K562 (cell line): Measurements from ENCODE around the gene SUV39H2. TPM values are rescaled to one million over a fixed set of nuclear protein-coding genes. Genes with fewer than 3 reads are reported as not detected.

ENCODE experiments used
- ATAC-seq: fragments of 200-7000 bp; cut with Tn5 transposase; 3 replicates; pipeline ENCODE4 v1.9.1; 2020; ENCODE audit warnings: moderate library complexity
- BruUV-seq: library from RNA; stranded (reverse); fragments of 400-500 nt; replicated peaks from 2 replicates; lab custom pipeline; 2021; lab: Mats Ljungman, UMichigan
- CTCF ChIA-PET: fragments of 300-600 bp; formaldehyde crosslinking; extraction: SDS; loops from one replicate; lab custom pipeline; 2021; ENCODE audit warnings: low intra/inter-chr PET ratio; lab: Yijun Ruan, JAX
- POLR2A ChIA-PET: fragments of 300-600, 350-650 bp; sonication (Branson Sonifier 250); formaldehyde crosslinking; extraction: SDS; loops from one replicate; lab custom pipeline; 2021; ENCODE audit warnings: antibody characterized with exemption, inconsistent platforms; lab: Yijun Ruan, JAX
- DNase-seq, 4 experiments: peaks; one replicate each; pipeline versions ENCODE4 v3.0.0 to v3.0.0-alpha.2; 2011 to 2018; ENCODE audit warnings: low spot score in 3 of 4, mixed read lengths in 3 of 4; ENCODE audit errors: extremely low read depth in 1 of 4
- FAIRE-seq: peaks from 2 replicates; lab custom pipeline; 2011; peaks lifted over from hg19 to GRCh38; lab: Jason Lieb, UNC
- H2AFZ ChIP-seq: 2 replicates; pipeline ENCODE4 v1.6.0; 2011; ENCODE audit warnings: low read depth, low read length, control low read depth, inconsistent platforms
- H3K27ac ChIP-seq: fragments of 200-600 bp; 3 replicates; pipeline ENCODE4 v1.8.0; 2011; ENCODE audit warnings: low read depth, mild to moderate bottlenecking, control low read depth, inconsistent platforms, low read length, moderate library complexity, mixed read lengths; ENCODE audit errors: extremely low read depth
- H3K27me3 ChIP-seq, 2 experiments: fragments of 300-600 bp in 1 of 2; 2 replicates in 1 of 2; 3 replicates in 1 of 2; pipeline versions ENCODE4 v1.6.0 to v1.8.0; 2011; ENCODE audit warnings: inconsistent platforms in 2 of 2, low read length in 2 of 2, mild to moderate bottlenecking in 1 of 2, mixed read lengths in 1 of 2, moderate library complexity in 1 of 2; ENCODE audit not compliant: control insufficient read depth in 2 of 2, insufficient read depth in 2 of 2
- H3K36me3 ChIP-seq: fragments of 300-600 bp; 3 replicates; pipeline ENCODE4 v1.8.0; 2011; ENCODE audit warnings: mild to moderate bottlenecking, low read length, inconsistent platforms; ENCODE audit not compliant: control insufficient read depth, insufficient read depth
- H3K4me1 ChIP-seq, 2 experiments: fragments of 200-600 bp in 1 of 2; replicated peaks in 1 of 2; 2 replicates in 1 of 2; 3 replicates in 1 of 2; pipeline versions ENCODE4 v1.5.1 to v1.8.0; 2011; ENCODE audit warnings: inconsistent platforms in 2 of 2, low read length in 2 of 2, mild to moderate bottlenecking in 1 of 2, mixed read lengths in 1 of 2, moderate library complexity in 1 of 2; ENCODE audit not compliant: control insufficient read depth in 2 of 2, insufficient read depth in 2 of 2
- H3K4me2 ChIP-seq: 2 replicates; pipeline ENCODE4 v1.6.1; 2011; ENCODE audit warnings: low read length, control low read depth, inconsistent platforms, mixed read lengths; ENCODE audit not compliant: insufficient read depth
- H3K4me3 ChIP-seq: fragments of 200-600 bp; sonication (generic), shearing (Covaris generic); 2 replicates; pipeline ENCODE4 v1.5.1; 2016; ENCODE audit warnings: control low read depth, inconsistent platforms
- H3K79me2 ChIP-seq: fragments of 200-600 bp; 3 replicates; pipeline ENCODE4 v1.8.0; 2011; ENCODE audit warnings: low read length, inconsistent platforms; ENCODE audit not compliant: control insufficient read depth, insufficient read depth
- H3K9ac ChIP-seq, 2 experiments: 2 replicates each; pipeline versions ENCODE4 v1.6.0 to v1.6.1; 2011; ENCODE audit warnings: low read depth in 2 of 2, low read length in 2 of 2, control low read depth in 1 of 2, inconsistent platforms in 1 of 2, mild to moderate bottlenecking in 1 of 2, mixed read lengths in 1 of 2; ENCODE audit not compliant: insufficient read depth in 1 of 2
- H3K9me1 ChIP-seq: one replicate; pipeline ENCODE4 v1.6.0; 2011; ENCODE audit warnings: inconsistent platforms, mild to moderate bottlenecking, low read length, moderate library complexity; ENCODE audit not compliant: control insufficient read depth, insufficient read depth
- H3K9me3 ChIP-seq: replicated peaks from 2 replicates; pipeline ENCODE4 v1.5.1; 2011; ENCODE audit warnings: low read depth, low read length, inconsistent platforms; ENCODE audit not compliant: control insufficient read depth, insufficient read depth
- H4K20me1 ChIP-seq: replicated peaks from 2 replicates; pipeline ENCODE4 v1.6.1; 2011; ENCODE audit warnings: low read length, inconsistent platforms, mixed read lengths; ENCODE audit not compliant: control insufficient read depth, insufficient read depth
- BACH1 ChIP-seq: fragments of 200-800 bp; sonication (Bioruptor generic); IDR thresholded peaks from 2 replicates; pipeline ENCODE4 v1.6.1; 2016; ENCODE audit warnings: missing genetic modification characterization, missing compliant biosample characterization
- CREB1 ChIP-seq, 2 experiments: sonication (generic) in 1 of 2; formaldehyde crosslinking in 1 of 2; IDR thresholded peaks; 2 replicates each; pipeline versions ENCODE4 v1.6.1 to v1.8.0; 2012 to 2022; ENCODE audit warnings: inconsistent platforms in 1 of 2, mild to moderate bottlenecking in 1 of 2, missing genetic modification reagents in 1 of 2, moderate library complexity in 1 of 2
- NFXL1 ChIP-seq: fragments of 450-650 bp; formaldehyde crosslinking; IDR thresholded peaks from 2 replicates; pipeline ENCODE4 v1.4.0; 2021; ENCODE audit warnings: mild to moderate bottlenecking
- POLR2B ChIP-seq: fragments of 450-650 bp; IDR thresholded peaks from 2 replicates; pipeline ENCODE4 v1.6.1; 2018; ENCODE audit warnings: low read depth; ENCODE audit not compliant: partially characterized antibody
- SMAD4 ChIP-seq: fragments of 250-450 bp; sonication (Bioruptor Pico); conservative IDR thresholded peaks from 2 replicates; pipeline ENCODE4 v1.8.0; 2021; ENCODE audit warnings: inconsistent platforms, mild to moderate bottlenecking, moderate library complexity
- THRAP3 ChIP-seq: fragments of 450-650 bp; IDR thresholded peaks from 2 replicates; pipeline ENCODE4 v1.6.1; 2016; ENCODE audit warnings: mild to moderate bottlenecking, inconsistent platforms, borderline replicate concordance
- ZBTB40 ChIP-seq, 2 experiments: fragments of 450-650 bp in 1 of 2; sonication (generic) in 1 of 2; formaldehyde crosslinking in 1 of 2; IDR thresholded peaks; 2 replicates each; pipeline versions ENCODE4 v1.7.1 to v1.9.0; 2016 to 2022; ENCODE audit warnings: inconsistent platforms in 1 of 2, mild to moderate bottlenecking in 1 of 2, missing genetic modification reagents in 1 of 2
- ZBTB8A ChIP-seq: fragments of 450-650 bp; IDR thresholded peaks from 2 replicates; pipeline ENCODE4 v1.6.1; 2018; ENCODE audit warnings: mild to moderate bottlenecking, moderate library complexity; ENCODE audit not compliant: partially characterized antibody
- ZNF766 ChIP-seq: fragments of 200-800 bp; sonication (Bioruptor generic); conservative IDR thresholded peaks from 2 replicates; pipeline ENCODE4 v1.6.1; 2016; ENCODE audit warnings: missing genetic modification characterization, missing compliant biosample characterization
- WGBS: fragments of 100-300 bp; shearing (Covaris generic); methylation state at CpG from one replicate; pipeline ENCODE4 v1.1.6; 2016; ENCODE audit warnings: low coverage, mixed read lengths; ENCODE audit not compliant: insufficient coverage; ENCODE audit errors: missing lambda C conversion rate; 5-methylcytosine and 5-hydroxymethylcytosine counted together
- in situ Hi-C: fragments of 300-500 bp; cut with MboI; formaldehyde crosslinking; loops from 4 replicates; pipeline ENCODE4 v1.15.0; 2018; ENCODE audit warnings: inconsistent platforms, mixed read lengths
- intact Hi-C: fragments of 100-400 bp; cut with micrococcal nuclease; formaldehyde crosslinking; loops from 2 replicates; pipeline ENCODE4 v1.14.2; 2022
- polyA plus RNA-seq, 8 experiments: library from polyadenylated mRNA; depleted of rRNA in 4 of 8; stranded (reverse) in 5 of 8; unstranded in 3 of 8; fragments of >200 nt; fragmentation: Nextera tagmentation in 2 of 8; fragmentation: Illumina TruSeq in 1 of 8; extraction: Ambion mirVana in 2 of 8; extraction: Trizol in 1 of 8; gene quantifications; 2 replicates each; pipeline versions ENCODE4 v1.2.1 to v1.2.3, GENCODE V29; 2011 to 2014; ENCODE audit warnings: inconsistent platforms in 1 of 8, missing spikeins in 1 of 8
- total RNA-seq, 7 experiments: library from RNA; depleted of rRNA in 6 of 7; stranded (reverse); fragments of >200 nt in 6 of 7; fragmentation: Illumina TruSeq in 2 of 7; extraction: Trizol in 2 of 7; gene quantifications; 2 replicates each; pipeline versions ENCODE4 v1.2.1 to v1.2.3, GENCODE V29; 2011 to 2021; ENCODE audit warnings: low replicate concordance in 1 of 7
- TF ChIP-seq, protein P1 (sequence below): fragments of 450-650 bp; IDR thresholded peaks from 2 replicates; pipeline ENCODE4 v1.6.1; 2016

The SUV39H2 gene
- total and polyA plus RNA-seq, 9 of the 15 experiments (the other 6 are each of a cell fraction or from before 2014, with no cell fraction given), result 24.1 to 54.3 (median 41.3) TPM

DNA sequence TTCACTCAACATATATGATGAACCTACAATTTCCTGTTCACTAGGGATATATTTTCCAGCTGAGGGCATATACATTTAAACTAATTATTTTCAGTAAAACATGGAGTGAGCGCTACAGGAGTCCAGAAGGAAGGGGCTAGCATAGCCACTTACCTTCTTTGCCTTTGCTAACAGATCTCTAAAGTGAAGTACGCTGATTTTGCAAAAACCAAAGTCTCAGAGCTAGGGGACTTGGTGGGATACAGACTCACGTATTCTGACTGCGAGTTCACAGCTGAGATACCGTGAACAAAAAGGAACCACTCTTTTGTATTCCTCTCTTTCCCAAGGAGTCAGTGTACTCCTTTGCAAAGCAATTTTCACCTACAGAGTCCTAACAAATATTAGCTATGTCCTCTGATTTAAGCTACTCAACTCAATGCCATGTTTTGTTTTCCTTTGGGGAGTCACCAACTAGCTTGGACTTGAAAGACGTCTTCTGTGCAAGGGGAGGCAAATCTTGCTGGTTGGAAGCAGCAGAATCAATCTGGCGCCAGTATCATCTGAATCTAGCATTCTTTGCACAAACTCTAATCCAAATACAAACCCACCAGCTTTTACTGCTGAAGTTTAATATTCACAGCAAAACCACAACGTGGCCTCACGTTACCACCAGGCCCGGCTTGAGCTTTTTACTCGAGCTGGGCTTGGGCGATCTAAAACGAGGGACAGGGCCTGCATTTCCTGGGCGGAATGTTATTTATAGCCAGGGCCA, 41.5 kb upstream of the SUV39H2 start:
- Histone ChIP-seq H3K27ac (peak overlapping the region; percentile 83), H3K4me2 (peak overlapping the region; percentile 96), H2AFZ (peak overlapping the region; percentile 96), H3K9me3 (no peaks in the 10 kb centered on the region), H3K9me1 (no peaks in the 10 kb centered on the region), H3K36me3 (peaks cover 29% of the 10 kb centered on the region), H3K27me3 (no peaks in the 10 kb centered on the region), H3K4me1 (peaks cover 3 to 13% of the 10 kb centered on the region in 2 experiments; a peak in 2 of 5 replicates), H3K79me2 (peaks cover 53% of the 10 kb centered on the region), H3K9ac (peak overlapping the region; percentile 93 to 98), H4K20me1 (0 out of 2 replicates have a peak, but pooled peaks cover 4% of the 10 kb centered on the region), H3K4me3 (peak overlapping the region; percentile 99)
- no peak for FAIRE-seq
- ChIA-PET POLR2A (interaction anchor here (0.7 to 2.7 kb wide), 14 partner anchors 10 to 464 kb away, joined by 3 to 20 read pairs (median 4); partner anchors contain the start of gene SUV39H2), CTCF (no interaction called here)
- peak in 1 of 4 experiments; percentile 11 for DNase-seq
- 14% methylated on average over 14 of the region's 14 CpGs for WGBS
- intact Hi-C loops, result loop anchor here (5.0 kb wide), 2 partner anchors 40 to 115 kb away; partner anchors contain the start of genes DCLRE1C and SUV39H2
- BruUV-seq, result TSS peak; percentile 69
- ATAC-seq, result no peak
- in situ Hi-C loops, result no loop called here
- TF ChIP-seq ZNF766 (no peak), POLR2B (no peak), CREB1 (IDR thresholded peaks at IDR 0.05) (no peak), CREB1 (CRISPR knock-in tag; IDR thresholded peaks at IDR 0.05) (no peak), NFXL1 (no peak), SMAD4 (CRISPR knock-in tag) (0 out of 2 replicates have a peak, but pooled peaks have one; percentile 40), THRAP3 (no peak), ZBTB40 (IDR thresholded peaks at IDR 0.05) (no peak), ZBTB40 (CRISPR knock-in tag; IDR thresholded peaks at IDR 0.05) (no peak), ZBTB8A (no peak), BACH1 (no peak)
- TF ChIP-seq, protein P1, sequence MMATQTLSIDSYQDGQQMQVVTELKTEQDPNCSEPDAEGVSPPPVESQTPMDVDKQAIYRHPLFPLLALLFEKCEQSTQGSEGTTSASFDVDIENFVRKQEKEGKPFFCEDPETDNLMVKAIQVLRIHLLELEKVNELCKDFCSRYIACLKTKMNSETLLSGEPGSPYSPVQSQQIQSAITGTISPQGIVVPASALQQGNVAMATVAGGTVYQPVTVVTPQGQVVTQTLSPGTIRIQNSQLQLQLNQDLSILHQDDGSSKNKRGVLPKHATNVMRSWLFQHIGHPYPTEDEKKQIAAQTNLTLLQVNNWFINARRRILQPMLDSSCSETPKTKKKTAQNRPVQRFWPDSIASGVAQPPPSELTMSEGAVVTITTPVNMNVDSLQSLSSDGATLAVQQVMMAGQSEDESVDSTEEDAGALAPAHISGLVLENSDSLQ, result no peak
